ENCODE measurements around the gene JDP2.
"Not testable (repeated sequence)": the region's sequence is repeated elsewhere in the genome, so short reads cannot be mapped to it uniquely, and the experiment has no call there.

JDP2 gene

DNA sequence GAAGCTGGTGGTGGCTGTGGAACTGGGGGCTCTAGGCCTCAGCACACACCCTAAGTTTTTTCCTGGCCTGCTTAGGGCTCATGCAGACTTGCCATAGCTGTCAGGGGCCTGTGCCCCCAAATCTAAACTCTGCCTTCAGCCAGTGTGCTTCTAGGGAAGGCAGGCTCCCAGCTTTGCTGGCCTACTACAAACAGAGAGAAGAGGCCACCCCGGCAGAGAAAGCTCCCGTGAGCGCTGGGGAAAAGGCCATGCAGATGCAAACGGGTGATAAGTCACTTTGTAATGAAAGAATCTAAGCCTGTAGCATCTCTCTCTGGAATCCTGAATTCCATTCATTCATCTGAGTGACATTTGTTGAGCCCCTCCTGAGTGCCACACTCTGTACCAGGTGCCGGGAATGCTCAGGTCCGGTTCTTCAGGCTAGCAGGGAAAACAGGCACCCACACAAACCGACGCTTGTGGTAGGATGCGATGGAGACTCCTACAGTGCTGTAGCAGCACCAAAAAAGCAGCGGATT, 29.9 kb downstream of the JDP2 start:
- no peak for DNase-seq

DNA sequence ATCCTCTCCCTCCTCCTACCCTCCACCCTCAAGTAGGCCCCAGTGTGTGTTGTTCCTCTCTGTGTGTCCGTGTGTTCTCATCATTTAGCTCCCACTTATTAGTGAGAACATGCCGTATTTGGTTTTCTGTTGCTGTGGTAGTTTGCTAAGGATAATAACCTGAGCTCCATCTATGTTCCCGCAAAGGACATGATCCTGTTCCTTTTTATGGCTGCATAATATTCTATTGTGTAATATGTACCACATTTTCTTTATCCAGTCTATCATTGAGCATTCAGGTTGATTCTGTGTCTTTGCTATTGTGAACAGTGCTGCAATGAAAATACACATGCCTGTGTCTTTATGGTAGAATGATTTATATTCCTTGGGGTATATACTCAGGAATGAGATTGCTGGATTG, 30.5 kb downstream of the JDP2 start:
- DNase-seq: no peak

DNA sequence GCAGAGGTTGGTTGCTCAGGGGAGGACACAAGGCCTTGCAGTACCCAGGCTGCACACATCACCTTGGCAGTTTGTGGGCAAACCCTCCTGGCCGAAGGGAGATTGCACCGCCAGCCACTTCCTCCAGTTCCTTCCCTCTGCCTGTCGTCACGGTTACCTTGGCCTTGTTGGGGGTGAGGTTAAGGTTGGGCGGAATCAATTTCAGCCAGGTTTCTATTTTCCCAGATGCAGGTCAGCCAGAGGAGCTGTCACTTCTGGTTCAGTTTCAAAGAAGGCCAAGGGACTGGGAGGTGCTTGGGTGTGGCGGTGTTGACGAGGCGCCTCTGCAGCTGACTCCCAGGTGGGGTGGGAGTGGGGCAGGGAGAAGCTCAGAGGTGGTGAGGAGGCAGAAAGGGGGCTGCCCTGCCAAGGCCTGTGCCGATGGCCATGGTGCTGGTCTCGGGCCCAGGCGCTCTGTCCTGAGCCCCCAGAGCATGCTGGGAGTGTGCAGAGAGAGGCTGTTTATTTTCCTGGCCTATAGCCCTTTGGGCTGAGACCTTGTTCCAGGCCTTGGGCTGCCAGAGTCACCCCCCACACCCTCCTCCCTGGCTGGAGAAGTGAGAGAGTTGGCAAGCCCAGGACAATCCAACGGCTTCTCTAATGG, 31.4 kb downstream of the JDP2 start:
- DNase-seq: no peak

DNA sequence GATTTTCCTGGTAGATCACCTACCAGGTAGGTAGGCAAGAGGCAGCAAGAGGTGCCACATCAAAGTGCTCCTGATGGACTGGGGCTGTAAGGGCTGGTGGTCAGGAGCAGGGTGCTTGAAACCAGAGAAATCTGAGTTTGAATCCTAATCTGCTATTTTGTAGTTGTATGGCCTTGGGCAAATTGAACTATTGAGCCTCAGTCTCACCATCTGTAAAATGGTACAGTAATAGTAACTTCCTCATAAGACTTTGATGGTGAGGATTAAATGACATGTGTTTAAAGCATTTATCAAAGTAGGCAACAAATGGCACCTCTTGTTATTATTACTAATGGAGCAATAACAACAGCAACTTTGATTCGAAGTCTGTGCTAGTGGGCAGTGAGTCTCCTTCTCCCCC, 32.0 kb downstream of the JDP2 start:
- no peak for DNase-seq

DNA sequence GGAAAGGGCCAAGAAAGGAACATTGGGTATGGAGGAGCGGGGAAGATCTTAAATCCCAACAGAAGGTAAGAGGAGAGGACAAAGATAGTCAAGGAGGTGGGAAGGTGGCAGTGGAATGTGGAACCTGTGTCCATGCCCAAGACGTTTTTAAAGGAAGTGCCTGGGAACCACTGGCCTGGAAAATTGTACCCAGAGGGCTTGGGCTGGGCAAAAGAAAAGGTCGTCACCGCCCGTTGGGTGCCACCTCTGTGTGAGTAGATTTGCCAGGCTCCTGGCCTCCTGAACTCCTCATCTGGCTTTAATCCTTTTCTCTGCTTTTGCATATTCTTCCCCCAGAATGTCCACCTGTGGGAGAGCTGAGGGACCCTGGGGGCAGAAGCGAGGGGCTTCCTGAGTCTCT, 32.6 kb downstream of the JDP2 start:
- DNase-seq: no peak

DNA sequence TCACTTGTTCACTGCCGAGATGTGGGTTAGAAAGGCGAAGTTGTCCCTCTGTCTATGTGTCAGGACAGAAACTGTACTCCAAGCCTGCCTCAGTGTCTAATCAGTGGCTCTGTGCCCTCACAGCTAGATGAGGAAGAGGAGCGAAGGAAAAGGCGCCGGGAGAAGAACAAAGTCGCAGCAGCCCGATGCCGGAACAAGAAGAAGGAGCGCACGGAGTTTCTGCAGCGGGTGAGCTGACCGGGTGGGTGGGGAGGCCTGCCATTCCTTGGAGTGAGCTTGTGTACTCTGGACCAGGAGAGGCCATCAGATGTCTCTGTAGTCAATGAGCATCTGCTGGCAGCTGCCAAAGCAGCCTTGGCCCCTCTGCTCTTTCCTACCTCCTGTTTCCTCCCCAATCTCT, 33.5 kb downstream of the JDP2 start:
- DNase-seq: no peak

DNA sequence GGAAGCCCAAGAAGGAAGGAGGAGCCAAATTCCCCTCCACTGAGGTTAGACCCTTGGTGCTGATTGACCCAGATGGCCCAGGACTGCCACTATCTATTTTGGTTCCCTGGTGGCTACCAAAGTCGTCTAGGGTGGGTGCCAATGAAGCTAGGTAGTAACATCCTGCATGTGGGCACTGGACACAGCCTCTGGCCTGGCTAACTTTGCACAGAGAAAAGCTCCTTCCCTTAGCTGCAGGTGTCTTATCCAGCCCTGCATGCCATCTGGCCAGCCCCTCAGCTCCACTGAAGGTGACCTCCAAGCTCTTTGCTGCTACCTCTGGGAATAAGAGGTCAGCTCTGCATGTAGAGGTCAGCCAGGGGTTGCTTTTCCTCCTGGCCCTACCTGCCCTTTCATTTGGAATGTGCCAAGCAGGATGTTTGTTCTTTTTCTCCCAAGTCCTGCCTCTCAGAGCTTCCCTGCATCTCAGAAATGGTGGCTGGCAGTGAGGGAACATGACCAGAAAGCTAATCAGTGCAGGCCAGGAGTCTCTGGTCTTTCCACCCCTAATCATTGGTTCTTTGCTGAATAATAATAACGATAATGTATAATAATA, 34.0 kb downstream of the JDP2 start:
- no peak for DNase-seq

DNA sequence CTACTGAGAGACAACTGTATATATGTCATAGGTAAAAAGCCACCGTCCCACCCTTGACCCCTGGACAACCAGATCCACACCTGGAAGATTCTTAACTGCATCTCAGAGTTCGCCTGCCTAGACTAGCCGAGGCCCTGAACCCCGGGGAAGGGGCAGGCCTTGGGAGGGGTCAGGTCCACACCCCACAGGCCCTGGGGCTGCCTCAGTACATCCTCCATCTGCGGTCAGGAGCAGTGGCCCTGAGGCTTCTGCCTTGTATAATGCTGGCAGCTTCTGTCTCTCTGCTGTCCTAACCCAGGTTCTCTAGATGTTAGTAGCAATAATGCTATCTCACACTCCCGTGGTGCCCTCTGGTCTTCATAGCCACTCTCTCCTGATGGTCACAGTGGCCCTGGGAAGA, 36.8 kb downstream of the JDP2 start:
- DNase-seq: no peak

DNA sequence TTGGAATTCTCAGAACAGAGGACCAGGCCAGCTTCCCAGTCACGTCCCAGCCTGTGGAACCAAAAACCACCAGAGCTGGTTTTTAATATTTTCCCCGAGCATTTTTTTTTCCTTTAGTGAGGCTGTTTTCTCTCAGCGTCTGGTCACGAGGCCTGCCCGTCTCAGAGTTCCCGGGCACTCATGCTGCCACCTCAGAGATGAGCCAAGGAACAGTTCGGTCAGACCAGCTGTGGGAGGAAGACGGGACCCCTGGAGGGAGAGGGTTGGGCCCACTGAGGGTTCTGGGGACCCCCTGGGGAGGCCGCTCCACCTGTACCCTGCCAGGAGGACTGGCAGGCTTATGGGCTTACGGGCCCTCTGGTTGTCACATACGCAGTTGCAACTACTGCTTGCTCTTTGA, 39.9 kb downstream of the JDP2 start:
- DNase-seq: no peak

DNA sequence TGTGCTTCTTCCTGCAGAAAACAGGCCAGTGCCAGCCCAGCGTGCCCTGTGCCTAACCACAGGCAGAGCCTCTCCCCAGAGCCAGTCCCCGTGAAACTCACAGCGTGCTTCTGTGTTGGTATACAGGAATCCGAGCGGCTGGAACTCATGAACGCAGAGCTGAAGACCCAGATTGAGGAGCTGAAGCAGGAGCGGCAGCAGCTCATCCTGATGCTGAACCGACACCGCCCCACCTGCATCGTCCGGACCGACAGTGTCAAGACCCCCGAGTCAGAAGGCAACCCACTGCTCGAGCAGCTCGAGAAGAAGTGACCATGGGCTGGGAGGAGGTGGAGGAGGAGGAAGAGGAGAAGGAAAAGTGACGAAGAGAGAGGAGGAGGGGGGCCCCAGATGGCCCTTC, 41.3 kb downstream of the JDP2 start:
- no peak for DNase-seq

DNA sequence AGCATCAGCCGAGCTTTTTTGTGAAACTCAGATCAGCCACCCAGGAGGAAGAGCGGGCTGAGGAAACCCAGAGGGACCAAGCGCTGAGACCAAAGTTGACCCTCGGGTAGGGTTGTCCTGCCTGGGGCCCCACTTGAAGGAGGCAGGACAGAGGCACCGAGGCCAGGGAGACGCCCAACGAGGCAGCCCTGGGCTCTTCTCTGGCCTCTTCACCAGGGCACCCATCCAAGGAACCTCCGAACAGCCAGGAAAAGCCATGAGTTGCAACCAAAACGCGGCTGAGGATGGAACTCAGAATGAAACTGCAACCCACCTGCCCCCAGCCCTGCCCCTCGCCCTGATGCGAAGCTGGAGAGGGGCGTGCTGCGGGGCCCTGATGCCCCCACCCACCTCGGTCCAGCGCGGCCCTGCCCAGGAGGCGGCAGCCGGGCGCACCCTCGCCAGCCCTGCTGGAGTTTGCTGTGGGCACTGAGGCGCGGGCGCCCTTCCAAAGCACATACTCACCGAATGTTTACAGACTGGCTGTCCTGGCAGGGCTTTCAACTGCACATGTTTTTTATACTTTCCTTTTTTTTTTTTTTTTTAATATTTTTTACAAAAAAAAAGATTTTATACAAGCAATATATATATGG, 41.9 kb downstream of the JDP2 start:
- DNase-seq: no peak

DNA sequence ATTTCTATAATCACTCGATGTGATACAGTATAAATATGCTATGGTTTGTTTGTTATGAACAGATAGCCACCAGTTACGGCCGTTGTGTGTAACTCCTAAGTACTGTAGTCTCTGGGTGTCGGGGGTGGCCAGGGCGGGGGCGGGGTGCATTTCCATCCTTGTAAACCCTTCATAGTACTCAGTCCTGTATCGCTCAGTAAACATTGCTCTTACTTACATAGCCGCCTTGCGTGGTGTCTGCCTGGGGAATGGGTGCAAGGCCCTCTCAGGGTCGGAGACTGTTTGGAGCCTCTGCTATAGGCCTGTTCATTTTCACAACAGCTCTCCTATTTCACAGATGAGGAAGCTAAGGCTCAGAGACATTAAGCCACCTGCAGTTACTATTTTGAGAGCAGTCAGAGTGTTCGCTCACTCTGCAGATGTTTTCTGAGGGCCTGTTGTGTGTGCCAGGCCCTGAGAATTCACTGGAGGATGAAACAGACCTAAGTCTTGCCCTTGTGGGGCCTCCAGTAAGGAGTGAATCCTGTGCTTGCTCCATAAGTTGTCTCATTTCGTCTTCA, 42.5 kb downstream of the JDP2 start:
- DNase-seq: no peak

DNA sequence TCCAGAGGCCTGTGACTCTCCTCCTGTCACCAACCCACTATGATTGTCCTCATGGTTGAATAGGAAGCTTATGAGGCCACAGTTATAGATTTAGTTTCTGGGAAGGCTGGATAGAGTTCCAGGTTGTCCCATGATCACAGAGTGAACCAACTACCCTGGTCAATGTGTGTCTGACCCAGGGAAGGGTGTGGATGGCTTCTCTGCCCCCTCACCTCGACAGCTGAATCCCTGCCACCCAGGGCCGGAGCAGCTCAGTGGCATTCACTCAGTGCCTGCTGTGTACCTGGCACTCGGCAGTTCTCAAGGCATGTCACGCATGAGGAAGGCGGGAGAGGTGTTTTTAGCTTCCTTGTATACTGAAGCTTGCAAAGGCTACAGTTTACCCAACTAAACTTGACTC, 43.2 kb downstream of the JDP2 start:
- no peak for DNase-seq

DNA sequence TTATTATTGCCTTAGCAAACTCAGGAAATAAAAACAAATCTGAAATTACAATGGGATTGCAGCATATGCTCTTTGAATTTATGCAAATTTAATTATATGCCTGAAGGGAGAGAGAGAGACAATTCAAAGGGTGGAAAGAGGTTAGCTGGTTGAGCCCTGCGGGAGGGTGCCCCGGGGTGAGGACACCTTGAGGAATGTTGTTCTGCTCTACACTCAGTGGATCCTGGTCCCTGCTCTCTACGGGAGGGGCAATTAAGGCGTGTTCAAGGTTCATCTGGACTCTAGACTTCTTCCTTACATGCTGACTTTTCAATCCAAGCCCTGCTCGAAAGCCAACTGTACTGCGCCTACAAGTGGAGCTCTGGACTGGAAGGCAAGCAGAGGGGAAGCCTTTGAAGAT, 46.3 kb downstream of the JDP2 start:
- not testable (repeated sequence) for DNase-seq

DNA sequence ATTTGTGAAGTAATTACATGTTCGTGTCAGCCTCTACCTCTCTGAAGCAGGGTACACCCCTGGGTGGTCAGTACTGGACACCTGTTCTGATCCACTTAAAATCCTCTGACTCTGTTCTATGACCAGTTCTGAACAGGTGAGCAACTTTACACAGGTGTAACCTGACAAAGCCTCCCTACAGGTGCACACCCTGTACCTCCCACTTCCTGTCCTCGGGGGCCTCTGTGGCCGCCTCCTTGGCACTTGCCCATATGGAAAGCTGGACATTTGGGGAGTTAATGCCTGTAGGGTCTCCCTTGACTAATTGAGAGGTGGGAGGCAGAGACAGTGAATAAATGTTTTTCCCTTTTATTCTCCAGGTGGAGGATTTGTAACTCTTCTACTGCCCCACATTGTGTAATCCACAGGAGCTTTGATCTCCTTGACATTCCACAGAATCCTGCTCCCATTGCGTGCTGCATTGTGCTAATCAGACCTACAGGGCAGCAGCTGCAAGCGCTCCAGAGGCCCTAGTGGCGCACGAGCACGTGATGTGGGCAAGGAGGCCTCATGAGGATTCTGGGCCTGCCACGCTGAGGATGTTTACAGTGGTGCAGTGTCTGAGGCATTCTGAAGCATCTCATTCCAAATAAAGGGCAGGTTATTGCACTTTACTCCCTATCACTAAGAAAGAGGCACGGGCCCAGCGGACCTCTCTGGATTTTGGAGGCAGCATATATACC, 48.6 kb downstream of the JDP2 start:
- no peak for DNase-seq

DNA sequence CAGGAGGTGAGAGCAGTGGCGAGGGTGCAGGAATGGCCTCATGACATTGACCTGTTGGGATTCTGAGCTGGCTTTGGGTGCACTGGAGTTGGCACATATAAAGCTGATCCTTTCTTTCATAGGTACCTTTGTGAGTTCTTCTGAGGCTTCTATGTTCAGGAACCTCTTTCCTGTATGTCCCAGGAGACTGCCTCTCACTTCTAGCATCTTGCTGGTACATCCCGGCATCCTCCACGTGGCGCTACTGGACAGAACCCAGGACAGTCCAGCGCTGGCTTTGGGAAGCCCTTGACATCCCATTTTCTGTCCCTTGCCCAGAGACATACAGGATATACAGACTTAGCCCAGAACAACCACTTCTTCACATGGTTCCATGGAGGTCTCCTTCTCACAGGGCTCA, 50.1 kb downstream of the JDP2 start:
- DNase-seq: no peak

DNA sequence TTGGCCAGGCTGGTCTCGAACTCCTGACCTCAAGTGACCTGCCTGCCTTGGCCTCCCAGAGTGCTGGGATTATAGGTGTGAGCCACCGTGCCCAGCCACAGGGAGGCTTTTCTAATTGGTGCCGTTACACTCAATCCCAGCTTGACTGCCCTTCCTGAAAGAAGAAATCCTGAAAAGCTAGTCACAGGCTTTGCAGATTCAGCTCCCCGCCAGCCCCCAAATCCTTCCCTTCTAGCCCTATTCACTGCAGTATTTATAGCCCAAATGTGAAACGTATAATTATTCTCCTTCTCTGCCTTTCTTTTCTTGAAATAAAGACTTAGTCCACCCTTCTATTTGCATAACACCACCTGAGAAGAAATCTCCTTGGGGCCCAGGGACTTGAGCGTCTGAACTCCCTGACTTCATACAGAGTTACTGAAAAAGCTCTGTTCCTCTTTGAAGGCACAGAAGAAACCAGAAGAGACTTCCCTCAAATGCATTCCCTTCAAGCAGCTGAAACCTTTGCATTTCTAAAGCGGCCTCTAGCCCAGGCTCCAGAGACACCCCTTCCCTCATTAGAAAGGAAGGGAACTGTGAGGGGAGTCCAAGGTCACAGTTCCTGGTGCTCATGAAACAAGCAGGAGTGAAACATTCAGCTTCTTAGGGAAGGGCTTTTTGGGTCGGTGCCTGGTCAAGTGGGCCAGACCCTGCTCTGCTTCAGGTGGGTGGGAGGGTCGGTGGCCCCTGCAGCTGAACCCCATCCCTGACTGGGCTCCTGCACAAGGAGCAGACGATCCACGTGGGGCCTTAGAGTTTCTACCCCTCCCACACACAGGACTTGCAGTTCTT, 52.2 kb downstream of the JDP2 start:
- DNase-seq: peak; percentile 10

DNA sequence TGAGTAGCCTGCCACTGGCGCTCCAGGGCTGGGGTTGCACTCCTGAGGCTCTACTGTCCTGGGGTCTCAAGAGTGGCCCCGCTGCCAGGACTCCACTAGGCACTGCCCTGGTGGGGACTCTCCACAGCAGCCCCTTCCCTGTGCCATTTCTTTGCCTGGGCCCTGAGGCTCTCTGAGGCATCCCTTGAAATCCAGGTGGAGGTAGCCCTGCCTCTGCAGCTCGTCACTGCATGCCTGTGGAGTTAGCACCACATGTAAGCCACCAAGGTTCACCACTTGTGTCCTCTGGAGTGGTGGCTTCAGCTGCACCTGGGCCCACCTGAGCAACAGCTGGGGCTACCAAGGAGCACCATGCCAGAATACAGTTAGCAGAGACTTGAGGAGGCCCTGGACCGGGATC, 54.5 kb downstream of the JDP2 start:
- DNase-seq: no peak

DNA sequence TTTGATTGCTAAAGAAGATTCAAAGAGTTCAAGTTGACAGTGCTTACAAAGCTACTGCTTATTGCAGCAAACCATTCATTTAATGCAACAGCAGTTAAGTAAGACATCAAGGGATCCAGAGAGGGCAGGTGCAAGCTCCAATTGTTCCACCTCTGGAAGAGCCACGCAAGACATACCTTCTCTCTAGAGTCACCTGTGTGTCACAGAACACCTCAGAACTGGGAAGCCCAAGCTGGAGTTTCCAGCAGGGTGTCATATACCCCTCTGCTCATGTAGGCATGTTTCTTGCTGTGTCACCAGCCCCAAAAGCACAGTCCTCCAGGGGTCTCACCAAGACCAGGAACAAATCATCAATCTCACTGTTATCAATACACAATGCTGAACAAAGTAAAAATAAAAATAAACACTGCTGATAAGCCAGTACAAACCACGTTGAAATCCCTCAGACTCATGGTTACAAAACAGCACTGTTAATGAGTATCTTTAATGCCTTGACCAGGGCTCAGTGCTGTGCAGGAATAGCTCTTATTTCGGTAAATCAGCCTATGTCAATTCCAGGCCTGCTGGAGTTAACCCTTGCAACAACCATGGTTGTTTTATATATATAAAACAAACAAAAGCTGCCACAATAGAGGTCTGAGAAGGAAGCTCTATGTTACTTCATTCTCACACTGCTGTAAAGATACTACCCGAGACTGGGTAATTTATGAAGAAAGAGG, 57.0 kb downstream of the JDP2 start:
- DNase-seq: no peak

DNA sequence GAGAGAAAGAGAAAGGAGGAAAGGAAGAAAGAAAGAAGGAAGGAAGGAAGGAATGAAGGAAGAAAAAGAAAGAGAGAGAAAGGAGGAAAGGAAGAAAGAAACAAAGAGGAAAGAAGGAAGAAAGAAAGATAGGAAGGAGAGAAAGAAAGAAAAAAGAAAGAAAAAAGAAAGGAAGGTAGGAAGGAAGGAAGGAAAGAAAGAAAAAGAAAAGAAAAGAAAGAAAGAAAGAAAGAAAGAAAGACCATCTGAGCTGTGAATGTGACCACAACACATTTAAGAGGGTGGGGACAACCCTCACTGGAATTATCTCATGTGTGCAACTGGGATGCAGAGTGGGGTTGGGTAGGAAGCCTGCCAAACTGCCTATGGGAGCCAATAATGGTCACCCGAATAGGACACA, 58.5 kb downstream of the JDP2 start:
- DNase-seq: no peak

DNA sequence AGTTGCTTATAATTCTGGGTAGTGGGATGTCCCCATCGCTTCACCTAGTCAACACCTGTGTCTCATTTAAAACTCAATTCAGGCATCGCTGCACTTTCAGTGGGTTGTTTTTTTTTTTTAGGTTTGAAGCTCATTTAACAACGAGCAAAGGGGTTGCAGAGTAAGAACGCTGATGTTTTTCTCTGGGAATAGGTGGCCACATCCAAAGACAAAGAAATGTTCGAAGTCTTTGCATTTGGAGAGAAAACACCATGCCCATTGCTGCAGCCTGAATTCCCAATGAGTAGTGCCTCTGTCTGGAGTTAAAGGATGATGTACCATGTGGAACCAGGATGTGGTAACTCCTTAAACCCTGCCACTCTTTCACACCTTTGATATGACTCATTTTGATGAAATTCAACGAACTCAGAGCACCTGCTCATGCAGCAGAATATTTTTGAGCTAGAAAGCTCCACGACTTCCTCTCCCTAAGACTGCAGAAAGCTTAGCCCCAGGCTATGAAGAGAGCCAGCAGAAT, 59.4 kb downstream of the JDP2 start:
- DNase-seq: no peak

DNA sequence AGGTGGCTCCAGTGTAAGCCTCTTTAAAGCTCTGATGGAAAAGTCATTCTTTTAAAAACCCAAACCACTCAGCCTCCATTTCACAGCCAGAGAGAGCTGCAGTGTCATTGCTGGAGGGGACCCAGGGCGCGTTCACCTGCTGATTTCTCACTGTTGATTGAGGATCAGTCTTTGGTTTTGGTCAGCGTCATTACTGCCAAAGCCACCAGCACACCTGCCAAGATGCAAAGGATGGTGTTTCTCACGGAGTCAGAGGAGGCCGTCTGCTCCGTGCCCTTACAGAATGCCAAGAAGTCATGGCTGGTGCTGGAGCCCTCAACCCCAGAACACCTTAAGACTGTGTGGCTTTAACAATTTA, 61.6 kb downstream of the JDP2 start:
- no peak for DNase-seq

Measured in inflammatory macrophage treated with lipopolysaccharide for 4 hours (primary cell).